DOHH2 (cell line): ENCODE data around the gene PRKCH.

Experiments used
- H3F3A ChIP-seq: fragments of 200-600 bp; sonication (generic), shearing (Covaris generic); 2 replicates; pipeline ENCODE4 v1.6.0; 2016; ENCODE audit warnings: antibody characterized with exemption, mild to moderate bottlenecking; ENCODE audit not compliant: control insufficient read depth, insufficient read depth
- H3K27ac ChIP-seq: fragments of 200-600 bp; sonication (generic); 2 replicates; pipeline ENCODE4 v1.5.1; 2014; ENCODE audit warnings: low read depth, mild to moderate bottlenecking, low read length, moderate library complexity
- H3K27me3 ChIP-seq: fragments of 200-600 bp; sonication (generic); 2 replicates; pipeline ENCODE4 v1.6.1; 2014; ENCODE audit warnings: mild to moderate bottlenecking, low read length, mixed read lengths; ENCODE audit not compliant: control insufficient read depth
- H3K36me3 ChIP-seq: fragments of 200-600 bp; sonication (generic); 2 replicates; pipeline ENCODE4 v1.6.1; 2014; ENCODE audit warnings: mild to moderate bottlenecking, low read length, moderate library complexity, mixed read lengths; ENCODE audit not compliant: control insufficient read depth
- H3K4me1 ChIP-seq: fragments of 200-600 bp; sonication (generic); 2 replicates; pipeline ENCODE4 v1.6.1; 2014; ENCODE audit warnings: mild to moderate bottlenecking, low read length, mixed read lengths; ENCODE audit not compliant: control insufficient read depth
- H3K4me2 ChIP-seq: fragments of 200-600 bp; sonication (generic); 2 replicates; pipeline ENCODE4 v1.6.0; 2014; ENCODE audit warnings: mild to moderate bottlenecking, low read length, moderate library complexity
- H3K4me3 ChIP-seq: fragments of 200-600 bp; sonication (generic); 2 replicates; pipeline ENCODE4 v1.5.1; 2014; ENCODE audit warnings: mild to moderate bottlenecking, low read length, mixed read lengths
- H3K79me2 ChIP-seq: fragments of 200-600 bp; sonication (generic); 2 replicates; pipeline ENCODE4 v1.6.1; 2014; ENCODE audit warnings: mild to moderate bottlenecking, low read length, mixed read lengths; ENCODE audit not compliant: control insufficient read depth
- H3K9me2 ChIP-seq: fragments of 200-600 bp; sonication (generic); replicated peaks from 2 replicates; pipeline ENCODE4 v1.6.1; 2014; ENCODE audit warnings: mild to moderate bottlenecking, low read length, mixed read lengths; ENCODE audit not compliant: control insufficient read depth
- H3K9me3 ChIP-seq: fragments of 200-600 bp; sonication (generic); 2 replicates; pipeline ENCODE4 v1.6.1; 2014; ENCODE audit warnings: antibody characterized with exemption, low read length, mixed read lengths; ENCODE audit not compliant: control insufficient read depth, insufficient read depth
- H4K20me1 ChIP-seq: fragments of 200-600 bp; sonication (generic); 2 replicates; pipeline ENCODE4 v1.6.0; 2014; ENCODE audit warnings: low read depth, mild to moderate bottlenecking, antibody characterized with exemption, low read length, moderate library complexity; ENCODE audit not compliant: control insufficient read depth, insufficient read depth
- CTCF ChIP-seq: fragments of 200-600 bp; sonication (generic); IDR thresholded peaks from one replicate; pipeline ENCODE4 v1.5.1; 2014; ENCODE audit warnings: antibody characterized with exemption, mild to moderate bottlenecking, low read depth, low read length; ENCODE audit not compliant: poor library complexity, severe bottlenecking
- EZH2phosphoT487 ChIP-seq: fragments of 200-600 bp; sonication (generic); IDR thresholded peaks from 2 replicates; pipeline ENCODE4 v1.6.1; 2017; ENCODE audit warnings: borderline replicate concordance, mild to moderate bottlenecking, antibody characterized with exemption, low read length, moderate library complexity, mixed read lengths

PRKCH gene

GRCh38 chr14:61488417-61489401 lies 167.3 kb downstream of the PRKCH start:
- H3K9me3 ChIP-seq = no peaks in the 10 kb centered on the region
- H3K79me2 ChIP-seq = no peaks in the 10 kb centered on the region
- H3F3A ChIP-seq = no peaks in the 10 kb centered on the region
- H4K20me1 ChIP-seq = no peaks in the 10 kb centered on the region
- H3K27ac ChIP-seq = no peak overlapping the region
- no peak overlapping the region for H3K4me3 ChIP-seq
- no peaks in the 10 kb centered on the region for H3K36me3 ChIP-seq
- H3K4me2 ChIP-seq = no peak overlapping the region
- TF ChIP-seq EZH2phosphoT487 (no peak), CTCF (no peak)
- peaks cover 40% of the 10 kb centered on the region for H3K4me1 ChIP-seq
- H3K9me2 ChIP-seq = no peaks in the 10 kb centered on the region
- no peaks in the 10 kb centered on the region for H3K27me3 ChIP-seq

GRCh38 chr14:61489512-61489911 lies 168.1 kb downstream of the PRKCH start:
- no peaks in the 10 kb centered on the region for H3K36me3 ChIP-seq
- H3K4me2 ChIP-seq = no peak overlapping the region
- H3K4me1 ChIP-seq = peaks cover 40% of the 10 kb centered on the region
- H3K9me3 ChIP-seq = no peaks in the 10 kb centered on the region
- H3K9me2 ChIP-seq = no peaks in the 10 kb centered on the region
- H3F3A ChIP-seq = no peaks in the 10 kb centered on the region
- no peaks in the 10 kb centered on the region for H3K27me3 ChIP-seq
- no peaks in the 10 kb centered on the region for H4K20me1 ChIP-seq
- no peak overlapping the region for H3K27ac ChIP-seq
- no peaks in the 10 kb centered on the region for H3K79me2 ChIP-seq
- no peak for TF ChIP-seq CTCF
- TF ChIP-seq EZH2phosphoT487 = no peak
- H3K4me3 ChIP-seq = no peak overlapping the region

- H3F3A ChIP-seq = no peaks in the 10 kb centered on the region
- H4K20me1 ChIP-seq = no peaks in the 10 kb centered on the region
- H3K4me3 ChIP-seq = no peak overlapping the region
- no peak overlapping the region for H3K27ac ChIP-seq
- H3K36me3 ChIP-seq = no peaks in the 10 kb centered on the region
- no peaks in the 10 kb centered on the region for H3K27me3 ChIP-seq
- H3K4me1 ChIP-seq = peaks cover 43% of the 10 kb centered on the region
- no peaks in the 10 kb centered on the region for H3K9me3 ChIP-seq
- TF ChIP-seq EZH2phosphoT487 (no peak), CTCF (no peak)
- H3K79me2 ChIP-seq = no peaks in the 10 kb centered on the region
- no peaks in the 10 kb centered on the region for H3K9me2 ChIP-seq
- H3K4me2 ChIP-seq = no peak overlapping the region
Observed at GRCh38 chr14:61489932-61490331, 168.6 kb downstream of the PRKCH start.
